ENCODE results near the gene EXPH5.

DNA sequence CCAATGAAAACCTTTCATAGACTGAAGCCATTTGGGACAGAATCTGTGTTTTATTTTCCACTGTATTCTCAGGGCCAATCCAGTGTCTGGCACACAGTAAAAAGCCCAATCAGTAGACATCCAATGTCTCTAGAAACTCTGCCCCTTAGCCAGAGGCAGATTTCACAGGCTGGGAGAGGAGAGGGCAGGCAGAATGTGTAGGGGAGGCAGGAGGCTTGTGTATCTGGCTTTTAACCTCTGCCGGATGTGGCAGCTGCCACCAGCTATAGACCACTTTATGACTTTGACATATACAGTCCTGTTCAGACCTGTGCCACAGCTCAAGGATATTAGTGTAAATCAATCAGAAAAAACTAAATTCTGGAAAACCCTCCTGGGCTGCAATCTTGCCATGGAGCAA, 4.4 kb downstream of the EXPH5 start:
- no peak for TF ChIP-seq EZH2phosphoT487 (IDR thresholded peaks at IDR 0.05; ENCODE audit: borderline replicate concordance, low read length)
- no peak for TF ChIP-seq CTCF (IDR thresholded peaks at IDR 0.05; ENCODE audit: low read depth, low read length, poor library complexity, severe bottlenecking)
